ENCODE results near the gene CNTN1. TPM values are rescaled to one million over a fixed set of nuclear protein-coding genes. Genes with fewer than 3 reads are reported as not detected.

Gene CNTN1
- total RNA-seq, 5 donors from 2014 or later (not counting 1 experiment from before 2014, with no cell fraction given) = not detected

DNA sequence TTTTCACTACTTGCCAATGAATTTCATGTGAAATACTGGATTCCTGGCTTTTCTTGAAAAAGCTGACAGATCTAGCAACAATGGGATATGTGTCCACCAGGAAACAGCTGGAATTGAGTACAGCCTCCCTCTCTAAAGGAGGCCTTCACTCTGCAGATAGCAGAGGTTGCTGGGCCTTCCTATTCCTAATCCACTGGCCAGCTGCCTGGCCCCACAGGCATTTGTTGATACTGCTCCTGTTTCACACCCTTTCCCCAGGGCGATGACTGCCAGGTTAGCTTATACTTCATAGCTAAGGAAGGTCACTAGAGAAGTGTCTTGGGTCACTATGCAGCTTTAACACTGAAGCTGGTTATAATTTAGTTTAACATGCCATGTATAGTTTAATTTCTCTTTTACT, 408.3 kb downstream of the CNTN1 start:
- no peaks in the 10 kb centered on the region for H3K27me3 Mint-ChIP-seq
- ATAC-seq (replicated peaks in 1 of 4) = no peak

GRCh38 chr12:41101806-41102205, 409.6 kb downstream of the CNTN1 start:
- Mint-ChIP-seq H3K4me3 (no peak overlapping the region), H3K27ac (no peak overlapping the region), H3K36me3 (no peaks in the 10 kb centered on the region), H3K9me3 (peaks cover 0 to 6% (median under 1%) of the 10 kb centered on the region in 3 donors), H3K27me3 (no peaks in the 10 kb centered on the region), H3K4me1 (no peaks in the 10 kb centered on the region)
- DNase-seq (no peak), ATAC-seq (replicated peaks in 1 of 4) (no peak)
- no peaks in the 10 kb centered on the region for H3K27me3 ChIP-seq (replicated peaks in 1 of 2; ENCODE audit: control insufficient read depth in 2 of 2, extremely low read depth in 1 of 2, insufficient read depth in 2 of 2, low read length in 1 of 2)
- no peaks in the 10 kb centered on the region for H3K36me3 ChIP-seq (ENCODE audit: control insufficient read depth in 2 of 2, extremely low read depth in 1 of 2, insufficient read depth in 1 of 2, low read length in 1 of 2)
- H3K27ac ChIP-seq (ENCODE audit: low read length) = no peak overlapping the region
- CTCF ChIA-PET = interaction anchor here (0.6 kb wide), 2 partner anchors 18 to 713 kb away, joined by 3 to 5 read pairs; no protein-coding TSS in a partner anchor
- POLR2A ChIA-PET = no interaction called here
- no peaks in the 10 kb centered on the region for H3K9me3 ChIP-seq
- no peak overlapping the region for H3K4me3 ChIP-seq (ENCODE audit: control insufficient read depth in 1 of 2, extremely low read depth in 1 of 2, low read length in 1 of 2)
- no peaks in the 10 kb centered on the region for H3K4me1 ChIP-seq (ENCODE audit: control insufficient read depth in 1 of 2, extremely low read depth in 1 of 2, insufficient read depth in 2 of 2, low read length in 2 of 2)

More for the DNA sequence above, 408.3 kb downstream of the CNTN1 start:
- DNase-seq = no peak
- Histone ChIP-seq H3K4me3 (ENCODE audit: control insufficient read depth in 1 of 2, extremely low read depth in 1 of 2, low read length in 1 of 2) (no peak overlapping the region), H3K36me3 (ENCODE audit: control insufficient read depth in 2 of 2, extremely low read depth in 1 of 2, insufficient read depth in 1 of 2, low read length in 1 of 2) (no peaks in the 10 kb centered on the region), H3K4me1 (ENCODE audit: control insufficient read depth in 1 of 2, extremely low read depth in 1 of 2, insufficient read depth in 2 of 2, low read length in 2 of 2) (no peaks in the 10 kb centered on the region), H3K27me3 (replicated peaks in 1 of 2; ENCODE audit: control insufficient read depth in 2 of 2, extremely low read depth in 1 of 2, insufficient read depth in 2 of 2, low read length in 1 of 2) (no peaks in the 10 kb centered on the region), H3K9me3 (no peaks in the 10 kb centered on the region), H3K27ac (ENCODE audit: low read length) (no peak overlapping the region)
- H3K4me3 Mint-ChIP-seq = no peak overlapping the region
- H3K9me3 Mint-ChIP-seq = peaks cover 0 to 3% (median 0%) of the 10 kb centered on the region in 3 donors
- no peaks in the 10 kb centered on the region for H3K36me3 Mint-ChIP-seq
- WGBS (ENCODE audit: insufficient coverage) = no CpG with 5 or more reads among the region's 1 CpG
- H3K27ac Mint-ChIP-seq = no peak overlapping the region
- no peaks in the 10 kb centered on the region for H3K4me1 Mint-ChIP-seq
- POLR2A ChIA-PET = no interaction called here
- CTCF ChIA-PET = no interaction called here

DNA sequence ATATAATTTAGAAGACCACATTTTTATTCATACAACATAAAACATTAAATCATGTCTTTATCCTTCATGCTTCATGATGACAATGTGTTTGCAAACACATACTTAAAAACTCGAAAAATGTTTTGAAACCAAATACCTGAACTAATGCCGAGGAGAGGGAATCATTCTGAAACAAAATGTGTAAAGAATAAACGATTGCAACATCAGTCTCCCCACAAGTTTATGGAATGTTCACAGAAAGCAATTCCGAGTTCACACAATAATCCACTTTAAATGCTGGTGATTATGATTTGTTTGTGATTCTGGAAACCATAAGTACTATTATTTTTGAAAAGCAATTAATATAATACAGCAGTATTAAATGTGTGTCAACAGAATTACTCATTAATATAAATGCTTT, 411.4 kb downstream of the CNTN1 start:
- no peaks in the 10 kb centered on the region for H3K27me3 ChIP-seq (replicated peaks in 1 of 2; ENCODE audit: control insufficient read depth in 2 of 2, extremely low read depth in 1 of 2, insufficient read depth in 2 of 2, low read length in 1 of 2)
- DNase-seq (no peak), ATAC-seq (replicated peaks in 1 of 4) (no peak)
- Mint-ChIP-seq H3K9me3 (peaks cover 0 to 18% (median 0%) of the 10 kb centered on the region in 3 donors), H3K27me3 (no peaks in the 10 kb centered on the region), H3K4me3 (no peak overlapping the region), H3K4me1 (no peaks in the 10 kb centered on the region), H3K27ac (no peak overlapping the region), H3K36me3 (no peaks in the 10 kb centered on the region)
- H3K9me3 ChIP-seq = no peaks in the 10 kb centered on the region
- no peaks in the 10 kb centered on the region for H3K36me3 ChIP-seq (ENCODE audit: control insufficient read depth in 2 of 2, extremely low read depth in 1 of 2, insufficient read depth in 1 of 2, low read length in 1 of 2)
- ChIA-PET CTCF (no interaction called here), POLR2A (no interaction called here)
- H3K4me3 ChIP-seq (ENCODE audit: control insufficient read depth in 1 of 2, extremely low read depth in 1 of 2, low read length in 1 of 2) = no peak overlapping the region
- H3K27ac ChIP-seq (ENCODE audit: low read length) = no peak overlapping the region
- WGBS (ENCODE audit: insufficient coverage) = no CpG with 5 or more reads among the region's 4 CpGs
- H3K4me1 ChIP-seq (ENCODE audit: control insufficient read depth in 1 of 2, extremely low read depth in 1 of 2, insufficient read depth in 2 of 2, low read length in 2 of 2) = no peaks in the 10 kb centered on the region

GRCh38 chr12:41106315-41106714, 414.1 kb downstream of the CNTN1 start:
- Mint-ChIP-seq H3K4me3 (no peak overlapping the region), H3K27ac (no peak overlapping the region), H3K27me3 (no peaks in the 10 kb centered on the region), H3K4me1 (no peaks in the 10 kb centered on the region), H3K9me3 (peaks cover 0 to 18% (median 0%) of the 10 kb centered on the region in 3 donors), H3K36me3 (no peaks in the 10 kb centered on the region)
- ChIA-PET CTCF (no interaction called here), POLR2A (no interaction called here)
- Histone ChIP-seq H3K9me3 (no peaks in the 10 kb centered on the region), H3K27ac (ENCODE audit: low read length) (no peak overlapping the region), H3K4me3 (ENCODE audit: control insufficient read depth in 1 of 2, extremely low read depth in 1 of 2, low read length in 1 of 2) (no peak overlapping the region), H3K4me1 (ENCODE audit: control insufficient read depth in 1 of 2, extremely low read depth in 1 of 2, insufficient read depth in 2 of 2, low read length in 2 of 2) (no peaks in the 10 kb centered on the region), H3K27me3 (replicated peaks in 1 of 2; ENCODE audit: control insufficient read depth in 2 of 2, extremely low read depth in 1 of 2, insufficient read depth in 2 of 2, low read length in 1 of 2) (no peaks in the 10 kb centered on the region), H3K36me3 (ENCODE audit: control insufficient read depth in 2 of 2, extremely low read depth in 1 of 2, insufficient read depth in 1 of 2, low read length in 1 of 2) (no peaks in the 10 kb centered on the region)
- ATAC-seq (replicated peaks in 1 of 4) (no peak), DNase-seq (no peak)
- 61% methylated on average over 3 of the region's 3 CpGs for WGBS (ENCODE audit: insufficient coverage)

DNA sequence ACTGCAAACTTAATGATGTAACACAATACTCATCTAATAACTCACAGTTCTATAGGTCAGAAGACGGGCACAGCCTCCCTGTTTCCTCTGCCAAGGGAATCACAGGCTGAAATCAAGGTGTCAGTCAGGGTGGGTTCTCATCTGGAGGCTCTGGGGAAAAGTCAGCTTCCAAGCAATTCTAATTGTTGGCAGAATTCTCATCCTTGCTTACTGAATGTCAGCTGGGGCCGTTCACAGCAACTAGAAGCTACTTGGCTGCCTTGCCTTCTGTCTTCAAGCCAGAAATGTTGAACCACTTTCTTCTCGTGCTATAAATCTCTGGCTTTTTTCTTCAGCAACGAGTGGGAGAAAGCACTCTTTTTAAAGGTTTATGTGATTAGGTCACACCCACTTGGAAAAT, 415.8 kb downstream of the CNTN1 start:
- H3K4me3 Mint-ChIP-seq = no peak overlapping the region
- CTCF ChIA-PET = no interaction called here
- POLR2A ChIA-PET = no interaction called here
- H3K36me3 Mint-ChIP-seq = no peaks in the 10 kb centered on the region
- Histone ChIP-seq H3K4me1 (ENCODE audit: control insufficient read depth in 1 of 2, extremely low read depth in 1 of 2, insufficient read depth in 2 of 2, low read length in 2 of 2) (no peaks in the 10 kb centered on the region), H3K27ac (ENCODE audit: low read length) (no peak overlapping the region), H3K36me3 (ENCODE audit: control insufficient read depth in 2 of 2, extremely low read depth in 1 of 2, insufficient read depth in 1 of 2, low read length in 1 of 2) (no peaks in the 10 kb centered on the region), H3K27me3 (replicated peaks in 1 of 2; ENCODE audit: control insufficient read depth in 2 of 2, extremely low read depth in 1 of 2, insufficient read depth in 2 of 2, low read length in 1 of 2) (no peaks in the 10 kb centered on the region), H3K9me3 (no peaks in the 10 kb centered on the region), H3K4me3 (ENCODE audit: control insufficient read depth in 1 of 2, extremely low read depth in 1 of 2, low read length in 1 of 2) (no peak overlapping the region)
- H3K4me1 Mint-ChIP-seq = no peaks in the 10 kb centered on the region
- no peak overlapping the region for H3K27ac Mint-ChIP-seq
- ATAC-seq (replicated peaks in 1 of 4) = no peak
- 56% methylated on average over 3 of the region's 4 CpGs for WGBS (ENCODE audit: insufficient coverage)
- H3K9me3 Mint-ChIP-seq = peaks cover 0 to 18% (median 0%) of the 10 kb centered on the region in 3 donors
- H3K27me3 Mint-ChIP-seq = no peaks in the 10 kb centered on the region
- no peak for DNase-seq

DNA sequence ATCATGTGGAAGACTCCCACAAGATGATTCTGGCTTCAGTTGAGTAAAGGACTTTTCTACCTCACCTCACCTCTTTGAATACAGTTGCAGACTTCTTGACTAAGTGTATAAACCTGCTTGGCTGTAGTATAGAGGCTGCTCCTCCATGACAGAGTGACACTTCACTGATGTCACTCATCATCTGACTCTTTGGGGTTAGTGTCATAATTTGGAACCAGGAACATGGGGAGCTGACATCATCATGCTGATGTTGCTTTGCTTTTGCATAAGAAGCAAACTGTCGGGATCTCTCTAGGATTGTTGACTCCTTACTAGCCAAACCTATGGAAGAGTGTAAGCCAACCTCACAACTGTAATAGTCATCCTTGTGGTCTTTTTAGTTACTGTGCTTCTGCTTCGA, 420.7 kb downstream of the CNTN1 start:
- DNase-seq = no peak
- Mint-ChIP-seq H3K27ac (no peak overlapping the region), H3K9me3 (peaks cover 0 to 1% (median 0%) of the 10 kb centered on the region in 3 donors), H3K4me1 (no peaks in the 10 kb centered on the region), H3K36me3 (no peaks in the 10 kb centered on the region), H3K27me3 (no peaks in the 10 kb centered on the region), H3K4me3 (no peak overlapping the region)
- Histone ChIP-seq H3K4me3 (ENCODE audit: control insufficient read depth in 1 of 2, extremely low read depth in 1 of 2, low read length in 1 of 2) (no peak overlapping the region), H3K27me3 (replicated peaks in 1 of 2; ENCODE audit: control insufficient read depth in 2 of 2, extremely low read depth in 1 of 2, insufficient read depth in 2 of 2, low read length in 1 of 2) (no peaks in the 10 kb centered on the region), H3K36me3 (ENCODE audit: control insufficient read depth in 2 of 2, extremely low read depth in 1 of 2, insufficient read depth in 1 of 2, low read length in 1 of 2) (no peaks in the 10 kb centered on the region), H3K27ac (ENCODE audit: low read length) (no peak overlapping the region), H3K9me3 (no peaks in the 10 kb centered on the region), H3K4me1 (ENCODE audit: control insufficient read depth in 1 of 2, extremely low read depth in 1 of 2, insufficient read depth in 2 of 2, low read length in 2 of 2) (no peaks in the 10 kb centered on the region)
- WGBS (ENCODE audit: insufficient coverage) = 88% methylated on average over 1 of the region's 2 CpGs
- ChIA-PET POLR2A (no interaction called here), CTCF (no interaction called here)
- no peak for ATAC-seq (replicated peaks in 1 of 4)

- Mint-ChIP-seq H3K9me3 (peaks cover 0 to 7% (median 0%) of the 10 kb centered on the region in 3 donors), H3K27ac (no peak overlapping the region), H3K27me3 (no peaks in the 10 kb centered on the region), H3K4me1 (no peaks in the 10 kb centered on the region), H3K4me3 (no peak overlapping the region), H3K36me3 (no peaks in the 10 kb centered on the region)
- no peak overlapping the region for H3K27ac ChIP-seq (ENCODE audit: low read length)
- no peak for DNase-seq
- no peaks in the 10 kb centered on the region for H3K9me3 ChIP-seq
- CTCF ChIA-PET = no interaction called here
- no peaks in the 10 kb centered on the region for H3K4me1 ChIP-seq (ENCODE audit: control insufficient read depth in 1 of 2, extremely low read depth in 1 of 2, insufficient read depth in 2 of 2, low read length in 2 of 2)
- no peaks in the 10 kb centered on the region for H3K27me3 ChIP-seq (replicated peaks in 1 of 2; ENCODE audit: control insufficient read depth in 2 of 2, extremely low read depth in 1 of 2, insufficient read depth in 2 of 2, low read length in 1 of 2)
- POLR2A ChIA-PET = no interaction called here
- no peaks in the 10 kb centered on the region for H3K36me3 ChIP-seq (ENCODE audit: control insufficient read depth in 2 of 2, extremely low read depth in 1 of 2, insufficient read depth in 1 of 2, low read length in 1 of 2)
- no peak overlapping the region for H3K4me3 ChIP-seq (ENCODE audit: control insufficient read depth in 1 of 2, extremely low read depth in 1 of 2, low read length in 1 of 2)
- WGBS (ENCODE audit: insufficient coverage) = no CpG with 5 or more reads among the region's 2 CpGs
- ATAC-seq (replicated peaks in 1 of 4) = no peak
Observed at GRCh38 chr12:41120211-41120610, 428.0 kb downstream of the CNTN1 start.

Measured in T-cell (primary cell).